Caco-2 (cell line): ENCODE results near the gene CFAP157. TPM values are rescaled to one million over a fixed set of nuclear protein-coding genes. Genes with fewer than 3 reads are reported as not detected.

ENCODE experiments used
- BruUV-seq: library from RNA; stranded (reverse); fragments of 400-500 nt; replicated peaks from 2 replicates; lab custom pipeline; 2021; lab: Mats Ljungman, UMichigan
- CTCF ChIA-PET: fragments of 300-600 bp; sonication (Branson Sonifier 250); formaldehyde crosslinking; loops from one replicate; lab custom pipeline; 2022; ENCODE audit warnings: antibody characterized with exemption; lab: Charles Lee
- POLR2A ChIA-PET: fragments of 300-600 bp; sonication (Branson Sonifier 250); formaldehyde crosslinking; loops from one replicate; lab custom pipeline; 2022; ENCODE audit warnings: antibody characterized with exemption; lab: Charles Lee
- DNase-seq, 2 experiments: peaks; one replicate each; pipeline versions ENCODE4 v3.0.0 to v3.0.0-alpha.2; 2020 to 2022
- H3K27me3 ChIP-seq: replicated peaks from 2 replicates; pipeline ENCODE4 v1.6.0; 2011; ENCODE audit warnings: low read length; ENCODE audit not compliant: control insufficient read depth, insufficient read depth
- H3K36me3 ChIP-seq: 2 replicates; pipeline ENCODE4 v1.5.1; 2011; ENCODE audit warnings: low read length; ENCODE audit not compliant: control insufficient read depth, insufficient read depth
- H3K4me1 ChIP-seq: fragments of 250-450 bp; sonication (Bioruptor Pico); 2 replicates; pipeline ENCODE4 v1.5.1; 2020; ENCODE audit warnings: mild to moderate bottlenecking
- H3K4me3 ChIP-seq: 2 replicates; pipeline ENCODE4 v1.5.1; 2011; ENCODE audit warnings: low read depth, mild to moderate bottlenecking, control low read depth, low read length
- H3K9me3 ChIP-seq: fragments of 250-450 bp; sonication (Bioruptor Pico); 2 replicates; pipeline ENCODE4 v1.5.1; 2020; ENCODE audit warnings: mild to moderate bottlenecking, moderate library complexity
- H3K27ac Mint-ChIP-seq: one replicate; pipeline ENCODE4 v1.8.0; 2022; ENCODE audit warnings: mixed read lengths; ENCODE audit not compliant: unreplicated experiment
- H3K27me3 Mint-ChIP-seq: one replicate; pipeline ENCODE4 v1.8.0; 2022; ENCODE audit warnings: mixed read lengths; ENCODE audit not compliant: insufficient read depth, unreplicated experiment
- H3K36me3 Mint-ChIP-seq: one replicate; pipeline ENCODE4 v1.8.0; 2022; ENCODE audit warnings: mild to moderate bottlenecking, mixed read lengths; ENCODE audit not compliant: insufficient read depth, unreplicated experiment
- H3K4me1 Mint-ChIP-seq: one replicate; pipeline ENCODE4 v1.8.0; 2022; ENCODE audit warnings: low read depth, mixed read lengths; ENCODE audit not compliant: unreplicated experiment
- H3K4me3 Mint-ChIP-seq: one replicate; pipeline ENCODE4 v1.8.0; 2022; ENCODE audit warnings: mild to moderate bottlenecking, moderate library complexity, mixed read lengths; ENCODE audit not compliant: unreplicated experiment
- H3K9me3 Mint-ChIP-seq: one replicate; pipeline ENCODE4 v1.8.0; 2022; ENCODE audit warnings: mixed read lengths; ENCODE audit not compliant: unreplicated experiment
- intact Hi-C: fragments of 100-400 bp; cut with micrococcal nuclease; formaldehyde crosslinking; loops from one replicate; pipeline ENCODE4 v1.10.0; 2022; ENCODE audit not compliant: unreplicated experiment
- total RNA-seq: library from RNA; stranded (reverse); gene quantifications from 2 replicates; pipeline ENCODE4 v1.2.3, GENCODE V29; 2022
- TF ChIP-seq, protein P1 (sequence below), 2 experiments: fragments of 200-600 bp in 1 of 2; IDR thresholded peaks; 1 replicate in 1 of 2; 2 replicates in 1 of 2; pipeline versions ENCODE4 v1.5.1 to v1.8.0; 2011 to 2022; ENCODE audit warnings: antibody characterized with exemption in 1 of 2, control low read depth in 1 of 2, inconsistent platforms in 1 of 2, low read depth in 1 of 2, low read length in 1 of 2, mild to moderate bottlenecking in 1 of 2, moderate library complexity in 1 of 2; ENCODE audit not compliant: insufficient read depth in 1 of 2, severe bottlenecking in 1 of 2, unreplicated experiment in 1 of 2

The CFAP157 gene
- total RNA-seq, 1 experiment from 2014 or later = not detected

DNA sequence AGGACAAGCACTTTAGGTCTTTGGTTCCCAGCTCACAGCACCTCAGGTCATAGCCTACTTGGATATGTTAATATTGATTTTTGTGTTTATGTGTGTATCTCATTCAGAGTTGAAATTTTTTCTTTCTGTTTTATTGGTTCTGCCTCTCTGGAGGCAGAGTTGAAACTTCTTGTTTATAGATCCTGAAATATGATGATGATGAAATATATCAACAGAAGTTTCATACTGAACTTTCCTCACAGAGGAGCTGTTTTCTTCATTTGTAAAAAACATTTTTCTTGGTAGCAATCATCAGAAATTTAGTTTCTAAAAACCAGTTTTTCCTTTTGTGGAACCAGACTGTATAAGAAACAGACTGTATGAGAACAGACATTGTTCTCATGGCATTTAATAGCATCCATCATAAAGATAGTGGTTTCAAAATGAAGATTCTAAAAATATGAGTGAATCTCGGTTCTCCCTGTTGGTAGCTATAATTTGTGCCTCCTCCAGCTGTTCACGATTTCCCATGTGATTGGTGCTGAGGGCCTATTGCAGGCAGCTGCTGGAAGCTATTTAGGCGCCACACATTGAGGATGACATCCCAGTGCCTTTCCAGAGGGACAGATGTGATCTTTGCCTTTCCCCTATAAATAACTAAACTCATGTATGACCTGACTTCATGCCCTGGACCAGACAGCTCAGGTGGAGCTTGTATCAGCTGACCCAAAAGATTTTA is 39.5 kb upstream of the CFAP157 start:
- no peaks in the 10 kb centered on the region for H3K4me1 Mint-ChIP-seq
- DNase-seq = no peak
- intact Hi-C loops = no loop called here
- no peak overlapping the region for H3K4me3 ChIP-seq
- H3K4me3 Mint-ChIP-seq = no peak overlapping the region
- no TSS peak for BruUV-seq
- no peaks in the 10 kb centered on the region for H3K9me3 ChIP-seq
- TF ChIP-seq, protein P1, sequence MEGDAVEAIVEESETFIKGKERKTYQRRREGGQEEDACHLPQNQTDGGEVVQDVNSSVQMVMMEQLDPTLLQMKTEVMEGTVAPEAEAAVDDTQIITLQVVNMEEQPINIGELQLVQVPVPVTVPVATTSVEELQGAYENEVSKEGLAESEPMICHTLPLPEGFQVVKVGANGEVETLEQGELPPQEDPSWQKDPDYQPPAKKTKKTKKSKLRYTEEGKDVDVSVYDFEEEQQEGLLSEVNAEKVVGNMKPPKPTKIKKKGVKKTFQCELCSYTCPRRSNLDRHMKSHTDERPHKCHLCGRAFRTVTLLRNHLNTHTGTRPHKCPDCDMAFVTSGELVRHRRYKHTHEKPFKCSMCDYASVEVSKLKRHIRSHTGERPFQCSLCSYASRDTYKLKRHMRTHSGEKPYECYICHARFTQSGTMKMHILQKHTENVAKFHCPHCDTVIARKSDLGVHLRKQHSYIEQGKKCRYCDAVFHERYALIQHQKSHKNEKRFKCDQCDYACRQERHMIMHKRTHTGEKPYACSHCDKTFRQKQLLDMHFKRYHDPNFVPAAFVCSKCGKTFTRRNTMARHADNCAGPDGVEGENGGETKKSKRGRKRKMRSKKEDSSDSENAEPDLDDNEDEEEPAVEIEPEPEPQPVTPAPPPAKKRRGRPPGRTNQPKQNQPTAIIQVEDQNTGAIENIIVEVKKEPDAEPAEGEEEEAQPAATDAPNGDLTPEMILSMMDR (IDR thresholded peaks at IDR 0.05; ENCODE audit: insufficient read depth in 1 of 2, low read depth in 1 of 2, low read length in 1 of 2, severe bottlenecking in 1 of 2, unreplicated experiment in 1 of 2) = no peak
- ChIA-PET POLR2A (no interaction called here), CTCF (interaction anchor here (0.7 kb wide), 1 partner anchor 405 kb away, joined by 3 read pairs; no protein-coding TSS in a partner anchor)
- no peaks in the 10 kb centered on the region for H3K36me3 Mint-ChIP-seq
- no peaks in the 10 kb centered on the region for H3K4me1 ChIP-seq
- H3K27ac Mint-ChIP-seq = no peak overlapping the region
- H3K9me3 Mint-ChIP-seq = no peaks in the 10 kb centered on the region
- peaks cover 6% of the 10 kb centered on the region for H3K27me3 Mint-ChIP-seq
- H3K36me3 ChIP-seq = no peaks in the 10 kb centered on the region
- H3K27me3 ChIP-seq = no peaks in the 10 kb centered on the region

DNA sequence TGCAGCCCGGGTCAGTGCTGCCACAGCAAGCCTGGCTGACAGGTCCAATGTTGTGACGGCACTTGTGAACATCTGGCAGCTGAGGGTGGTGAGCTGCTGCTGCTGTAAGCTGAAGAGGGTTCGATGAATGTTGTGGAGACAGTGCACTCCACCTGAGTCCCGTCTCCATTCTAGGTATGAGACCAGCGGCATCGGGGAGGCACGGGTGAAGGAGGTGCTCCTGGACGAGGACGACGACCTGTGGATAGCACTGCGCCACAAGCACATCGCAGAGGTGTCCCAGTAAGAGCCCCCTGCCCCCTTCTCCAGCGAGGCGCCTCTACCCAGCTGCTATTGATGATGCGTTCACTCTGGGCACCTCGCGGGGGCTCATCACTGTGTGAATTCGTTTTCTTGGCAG is 38.9 kb upstream of the CFAP157 start:
- Histone ChIP-seq H3K36me3 (no peaks in the 10 kb centered on the region), H3K4me3 (no peak overlapping the region), H3K4me1 (no peaks in the 10 kb centered on the region), H3K9me3 (no peaks in the 10 kb centered on the region), H3K27me3 (no peaks in the 10 kb centered on the region)
- ChIA-PET CTCF (interaction anchor here (0.7 kb wide), 1 partner anchor 405 kb away, joined by 3 read pairs; no protein-coding TSS in a partner anchor), POLR2A (no interaction called here)
- H3K36me3 Mint-ChIP-seq = no peaks in the 10 kb centered on the region
- no peak for DNase-seq
- peaks cover 6% of the 10 kb centered on the region for H3K27me3 Mint-ChIP-seq
- no peak overlapping the region for H3K27ac Mint-ChIP-seq
- H3K9me3 Mint-ChIP-seq = no peaks in the 10 kb centered on the region
- H3K4me1 Mint-ChIP-seq = no peaks in the 10 kb centered on the region
- intact Hi-C loops = no loop called here
- TF ChIP-seq, protein P1 (IDR thresholded peaks at IDR 0.05; ENCODE audit: insufficient read depth in 1 of 2, low read depth in 1 of 2, low read length in 1 of 2, severe bottlenecking in 1 of 2, unreplicated experiment in 1 of 2) = no peak
- no TSS peak for BruUV-seq
- H3K4me3 Mint-ChIP-seq = no peak overlapping the region

DNA sequence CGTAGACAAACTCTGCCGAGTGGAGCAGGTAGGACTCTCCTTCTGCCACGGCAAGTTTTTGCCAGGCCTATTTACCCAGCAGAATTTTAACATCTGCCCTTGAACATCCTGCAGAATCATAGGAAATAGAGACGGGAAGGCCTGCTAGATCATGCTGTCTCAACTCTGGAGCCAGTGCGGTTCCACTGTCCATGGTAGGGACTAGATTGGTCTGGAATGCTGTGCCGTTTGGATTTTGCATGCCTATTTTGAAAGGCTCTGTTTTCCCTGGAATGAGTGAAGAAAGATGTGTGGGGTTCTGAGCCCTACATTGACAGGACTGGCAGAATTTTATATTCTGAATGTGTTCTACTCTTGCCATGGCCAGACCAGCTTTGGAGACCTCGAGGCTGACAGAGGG is 33.6 kb upstream of the CFAP157 start:
- no peaks in the 10 kb centered on the region for H3K9me3 Mint-ChIP-seq
- no peak overlapping the region for H3K27ac Mint-ChIP-seq
- H3K27me3 Mint-ChIP-seq = peaks cover 3% of the 10 kb centered on the region
- no peaks in the 10 kb centered on the region for H3K9me3 ChIP-seq
- no peaks in the 10 kb centered on the region for H3K36me3 ChIP-seq
- TF ChIP-seq, protein P1 (IDR thresholded peaks at IDR 0.05; ENCODE audit: insufficient read depth in 1 of 2, low read depth in 1 of 2, low read length in 1 of 2, severe bottlenecking in 1 of 2, unreplicated experiment in 1 of 2) = no peak
- ChIA-PET POLR2A (no interaction called here), CTCF (no interaction called here)
- H3K4me1 Mint-ChIP-seq = no peaks in the 10 kb centered on the region
- no peak overlapping the region for H3K4me3 ChIP-seq
- intact Hi-C loops = no loop called here
- no peaks in the 10 kb centered on the region for H3K36me3 Mint-ChIP-seq
- BruUV-seq = no TSS peak
- H3K4me1 ChIP-seq = no peaks in the 10 kb centered on the region
- no peak for DNase-seq
- no peaks in the 10 kb centered on the region for H3K27me3 ChIP-seq
- no peak overlapping the region for H3K4me3 Mint-ChIP-seq
